ENCODE measurements around the gene SPATA2L.
"Not testable (repeated sequence)": the region's sequence is repeated elsewhere in the genome, so short reads cannot be mapped to it uniquely, and the experiment has no call there.

SPATA2L gene

GRCh38 chr16:89670496-89671431, 30.7 kb downstream of the SPATA2L start:
- Histone ChIP-seq H3K4me3 (ENCODE audit: low read depth in 1 of 2, low read length in 1 of 2) (no peak overlapping the region), H3K9me3 (no peaks in the 10 kb centered on the region), H3K4me1 (ENCODE audit: control insufficient read depth in 1 of 2, insufficient read depth in 1 of 2, low read depth in 1 of 2, low read length in 1 of 2) (peaks cover 0 to 3% of the 10 kb centered on the region in 2 experiments), H3K27me3 (peaks cover 12% of the 10 kb centered on the region), H3K36me3 (peaks cover 5% of the 10 kb centered on the region), H3K27ac (no peak overlapping the region)
- TF ChIP-seq CTCF (IDR thresholded peaks at IDR 0.05) = no peak

DNA sequence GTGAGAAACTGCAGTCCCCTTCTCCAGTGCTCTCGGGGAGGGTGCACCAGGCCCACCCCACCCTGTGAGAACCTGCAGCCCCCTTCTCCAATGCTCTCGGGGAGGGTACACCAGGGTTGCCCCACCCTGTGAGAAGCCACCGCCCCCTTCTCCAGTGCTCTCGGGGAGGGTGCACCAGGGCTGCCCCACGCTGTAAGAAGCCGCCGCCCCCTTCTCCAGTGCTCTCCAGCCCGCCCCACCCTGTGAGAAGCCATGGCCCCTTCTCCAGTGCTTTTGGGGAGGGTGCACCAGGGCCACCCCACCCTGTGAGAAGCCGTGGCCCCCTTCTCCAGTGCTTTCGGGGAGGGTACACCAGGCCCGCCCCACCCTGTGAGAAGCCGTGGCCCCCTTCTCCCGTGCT, 31.8 kb downstream of the SPATA2L start:
- peaks cover 5% of the 10 kb centered on the region for H3K36me3 ChIP-seq
- no peak for TF ChIP-seq CTCF (IDR thresholded peaks at IDR 0.05)
- no peak overlapping the region for H3K4me3 ChIP-seq (ENCODE audit: low read depth in 1 of 2, low read length in 1 of 2)
- H3K4me1 ChIP-seq (ENCODE audit: control insufficient read depth in 1 of 2, insufficient read depth in 1 of 2, low read depth in 1 of 2, low read length in 1 of 2) = peaks cover 0 to 3% of the 10 kb centered on the region in 2 experiments
- peaks cover 12% of the 10 kb centered on the region for H3K27me3 ChIP-seq
- H3K27ac ChIP-seq = no peak overlapping the region
- H3K9me3 ChIP-seq = no peaks in the 10 kb centered on the region

- TF ChIP-seq CTCF (IDR thresholded peaks at IDR 0.05) = no peak
- H3K27ac ChIP-seq = no peak overlapping the region
- H3K9me3 ChIP-seq = no peaks in the 10 kb centered on the region
- peaks cover 5% of the 10 kb centered on the region for H3K36me3 ChIP-seq
- peaks cover 0 to 3% of the 10 kb centered on the region in 2 experiments for H3K4me1 ChIP-seq (ENCODE audit: control insufficient read depth in 1 of 2, insufficient read depth in 1 of 2, low read depth in 1 of 2, low read length in 1 of 2)
- H3K4me3 ChIP-seq (ENCODE audit: low read depth in 1 of 2, low read length in 1 of 2) = no peak overlapping the region
- H3K27me3 ChIP-seq = peaks cover 12% of the 10 kb centered on the region
Observed at GRCh38 chr16:89668790-89669158, 32.7 kb downstream of the SPATA2L start.

DNA sequence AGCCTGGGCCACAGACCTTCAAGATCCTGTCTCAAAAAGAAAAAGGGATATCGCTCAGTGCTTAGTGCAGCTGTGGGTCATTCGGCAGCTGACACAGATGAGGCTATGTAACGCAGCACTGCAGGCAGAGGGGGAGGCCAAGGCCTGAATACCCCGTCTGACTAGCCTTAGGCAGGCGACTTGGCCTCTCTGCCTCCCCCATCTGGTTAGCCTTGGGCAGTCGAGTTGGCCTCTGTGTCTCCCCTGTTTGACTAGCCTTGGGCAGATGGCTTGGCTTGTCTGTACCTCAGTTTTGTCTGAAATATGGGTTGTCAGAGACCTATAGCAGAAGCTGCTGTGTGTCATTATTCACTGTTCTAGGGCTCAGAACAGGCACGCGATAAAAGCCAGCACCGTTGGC, 33.9 kb downstream of the SPATA2L start:
- Histone ChIP-seq H3K9me3 (no peaks in the 10 kb centered on the region), H3K27me3 (peaks cover 12% of the 10 kb centered on the region), H3K4me3 (ENCODE audit: low read depth in 1 of 2, low read length in 1 of 2) (no peak overlapping the region), H3K36me3 (peaks cover 5% of the 10 kb centered on the region), H3K27ac (no peak overlapping the region), H3K4me1 (ENCODE audit: control insufficient read depth in 1 of 2, insufficient read depth in 1 of 2, low read depth in 1 of 2, low read length in 1 of 2) (peaks cover 0 to 3% of the 10 kb centered on the region in 2 experiments)
- TF ChIP-seq CTCF (IDR thresholded peaks at IDR 0.05) = no peak

DNA sequence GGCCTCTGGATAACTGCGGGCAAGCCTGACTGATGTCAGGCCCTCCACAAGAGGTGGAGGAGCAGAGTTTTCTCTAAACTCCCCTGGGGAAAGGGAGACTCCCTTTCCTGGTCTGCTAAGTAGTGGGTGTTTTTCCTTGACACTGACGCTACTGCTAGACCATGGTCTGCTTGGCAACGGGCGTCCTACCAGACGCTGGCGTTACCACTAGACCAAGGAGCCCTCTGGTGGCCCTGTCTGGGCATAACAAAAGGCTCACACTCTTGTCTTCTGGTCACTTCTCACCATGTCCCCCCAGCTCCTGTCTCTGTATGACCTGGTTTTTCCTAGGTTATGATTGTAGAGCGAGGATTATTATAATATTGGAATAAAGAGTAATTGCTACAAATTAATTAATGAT, 34.5 kb downstream of the SPATA2L start:
- not testable (repeated sequence) for H3K9me3 ChIP-seq; H3K4me1 ChIP-seq (ENCODE audit: control insufficient read depth in 1 of 2, insufficient read depth in 1 of 2, low read depth in 1 of 2, low read length in 1 of 2); H3K27ac ChIP-seq; H3K36me3 ChIP-seq; H3K4me3 ChIP-seq (ENCODE audit: low read depth in 1 of 2, low read length in 1 of 2)
- peaks cover 12% of the 10 kb centered on the region for H3K27me3 ChIP-seq

DNA sequence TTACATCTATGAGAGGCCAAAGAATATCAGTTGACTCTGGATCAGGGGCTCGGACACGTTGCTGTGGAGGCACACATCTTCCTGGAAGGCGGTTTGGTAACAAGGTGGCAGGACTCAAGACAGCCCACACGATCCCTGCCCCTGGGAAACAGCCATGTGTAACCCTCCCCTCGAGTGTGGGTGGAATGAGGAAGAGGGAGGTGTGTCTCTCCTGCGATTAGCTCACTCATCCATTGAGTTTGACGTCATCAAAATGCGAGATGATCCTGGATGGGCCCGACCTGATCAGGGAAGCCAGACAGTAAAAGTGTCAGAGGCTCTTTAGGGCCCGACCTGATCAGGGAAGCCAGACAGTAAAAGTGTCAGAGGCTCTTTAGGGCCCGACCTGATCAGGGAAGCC, 37.3 kb downstream of the SPATA2L start:
- H3K27me3 ChIP-seq = peaks cover 12% of the 10 kb centered on the region
- not testable (repeated sequence) for H3K9me3 ChIP-seq; H3K36me3 ChIP-seq; H3K27ac ChIP-seq; H3K4me3 ChIP-seq (ENCODE audit: low read depth in 1 of 2, low read length in 1 of 2); H3K4me1 ChIP-seq (ENCODE audit: control insufficient read depth in 1 of 2, insufficient read depth in 1 of 2, low read depth in 1 of 2, low read length in 1 of 2)
